GM21447 (cell line): ENCODE data around the gene APOE.
"Not testable (repeated sequence)": the region's sequence is repeated elsewhere in the genome, so short reads cannot be mapped to it uniquely, and the experiment has no call there.

Experiments used
- ATAC-seq: cut with Tn5 transposase; IDR thresholded peaks from one replicate; pipeline ENCODE4 v1.9.1; 2021; ENCODE audit not compliant: unreplicated experiment

APOE gene

DNA sequence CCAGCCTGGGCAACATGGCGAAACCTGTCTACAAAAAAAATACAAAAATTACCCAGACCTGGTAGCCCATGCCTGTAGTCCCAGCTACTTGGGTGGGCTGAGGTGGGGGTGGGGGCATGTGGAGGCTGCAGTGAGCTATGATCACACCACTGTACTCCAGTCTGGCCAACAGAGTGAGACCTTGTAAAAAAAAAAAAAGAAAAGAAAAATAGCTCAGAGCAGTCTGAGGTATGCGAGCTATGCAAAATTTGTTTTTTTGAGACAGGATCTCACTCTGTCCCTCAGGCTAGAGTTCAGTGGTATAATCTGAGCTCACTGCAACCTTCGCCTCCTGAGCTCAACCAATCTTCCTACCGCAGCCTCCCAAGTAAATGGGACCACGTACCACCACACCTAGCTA, 21.7 kb upstream of the APOE start:
- ATAC-seq, result no peak

DNA sequence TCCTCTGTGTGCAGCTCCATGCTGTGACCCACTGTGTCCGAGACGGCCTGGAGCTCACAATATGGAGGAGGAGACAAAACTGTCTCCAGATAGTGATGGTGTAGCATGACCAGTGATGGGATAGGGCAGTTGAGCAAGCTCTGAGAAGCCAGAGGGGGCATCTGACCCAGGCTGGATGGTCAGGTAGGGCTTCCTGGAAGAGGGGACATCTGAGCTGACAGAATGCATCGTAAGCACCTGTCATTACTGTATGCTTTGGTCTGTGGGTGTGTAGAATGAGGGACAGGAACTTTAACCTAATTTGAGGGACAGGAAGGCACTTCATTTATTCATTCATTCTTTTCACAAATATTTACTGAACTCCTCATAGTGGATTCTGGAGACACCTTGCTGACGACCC, 21.0 kb upstream of the APOE start:
- no peak for ATAC-seq

DNA sequence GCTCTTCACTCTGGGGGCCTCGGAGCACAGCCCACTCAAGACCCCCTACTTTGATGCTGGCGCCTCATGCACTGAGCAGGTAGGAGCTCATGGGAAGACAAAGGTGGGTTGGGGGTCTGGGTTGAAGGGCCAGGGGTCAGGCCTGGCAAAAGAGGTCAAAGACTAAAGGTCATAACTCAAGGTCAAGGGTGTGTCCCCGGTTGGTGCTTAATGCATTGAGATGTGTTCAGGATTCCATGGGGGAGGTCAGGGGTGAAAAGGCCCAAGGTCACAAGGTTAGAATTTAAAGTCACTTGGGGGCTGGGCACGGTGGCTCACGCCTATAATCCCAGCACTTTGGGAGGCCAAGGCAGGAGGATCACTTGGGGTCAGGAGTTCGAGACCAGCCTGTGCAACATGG, 19.5 kb upstream of the APOE start:
- no peak for ATAC-seq

DNA sequence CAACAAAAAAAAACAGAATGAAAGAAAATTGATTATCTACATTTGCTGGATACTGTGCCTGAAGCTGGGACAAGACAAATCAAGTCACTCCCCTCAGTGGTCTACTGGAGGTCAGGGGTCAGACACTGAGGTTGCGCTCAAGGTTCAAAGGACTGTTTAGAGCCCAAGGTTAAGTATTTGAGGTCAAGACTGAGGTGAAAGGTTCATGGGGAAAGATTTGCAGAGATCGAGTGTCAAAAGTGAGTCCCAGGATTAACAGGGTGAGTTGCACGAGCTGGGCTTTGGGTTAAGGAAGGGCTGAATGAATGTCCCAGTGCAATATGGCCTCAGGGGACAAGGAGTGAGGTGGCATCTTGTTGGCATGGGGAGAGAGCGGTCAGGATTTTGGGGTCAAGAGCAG, 17.9 kb upstream of the APOE start:
- ATAC-seq, result no peak

DNA sequence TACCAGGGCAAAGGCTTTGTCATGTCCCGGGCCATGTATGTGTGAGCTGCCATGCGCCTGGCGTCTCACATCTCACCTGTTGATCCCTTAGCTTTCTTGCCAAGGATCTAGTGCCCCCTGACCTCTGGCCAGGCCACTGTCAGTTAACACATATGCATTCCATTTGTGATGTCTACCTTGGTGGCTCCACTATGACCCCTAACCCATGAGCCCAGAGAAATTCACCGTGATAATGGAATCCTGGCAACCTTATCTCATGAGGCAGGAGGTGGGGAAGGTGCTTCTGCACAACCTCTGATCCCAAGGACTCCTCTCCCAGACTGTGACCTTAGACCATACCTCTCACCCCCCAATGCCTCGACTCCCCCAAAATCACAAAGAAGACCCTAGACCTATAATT, 17.3 kb upstream of the APOE start:
- not testable (repeated sequence) for ATAC-seq

DNA sequence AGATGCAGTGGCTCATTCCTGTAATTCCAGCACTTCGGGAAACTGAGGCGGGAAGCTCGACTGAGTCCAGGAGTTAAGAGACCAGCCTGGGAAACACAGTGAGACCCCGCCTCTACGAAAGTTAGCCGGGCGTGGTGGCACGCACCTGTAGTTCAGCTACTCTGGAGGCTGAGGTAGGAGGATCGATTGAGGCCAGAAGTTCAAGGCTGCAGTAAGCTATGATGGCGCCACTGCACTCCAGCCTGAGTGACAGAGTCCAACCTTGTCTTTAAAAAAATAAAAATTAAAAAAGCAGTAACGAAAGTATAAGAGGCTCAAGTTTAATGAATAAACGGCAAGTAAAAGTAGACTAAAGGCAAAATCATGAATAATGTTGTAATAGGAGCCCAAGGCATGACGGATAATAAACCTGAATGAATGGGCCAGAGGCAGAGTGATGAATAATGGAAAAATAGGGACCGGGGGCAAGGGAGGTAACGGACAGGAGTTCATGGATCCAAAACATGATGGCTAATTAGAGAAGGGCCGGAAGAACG, 15.7 kb upstream of the APOE start:
- ATAC-seq, result no peak

DNA sequence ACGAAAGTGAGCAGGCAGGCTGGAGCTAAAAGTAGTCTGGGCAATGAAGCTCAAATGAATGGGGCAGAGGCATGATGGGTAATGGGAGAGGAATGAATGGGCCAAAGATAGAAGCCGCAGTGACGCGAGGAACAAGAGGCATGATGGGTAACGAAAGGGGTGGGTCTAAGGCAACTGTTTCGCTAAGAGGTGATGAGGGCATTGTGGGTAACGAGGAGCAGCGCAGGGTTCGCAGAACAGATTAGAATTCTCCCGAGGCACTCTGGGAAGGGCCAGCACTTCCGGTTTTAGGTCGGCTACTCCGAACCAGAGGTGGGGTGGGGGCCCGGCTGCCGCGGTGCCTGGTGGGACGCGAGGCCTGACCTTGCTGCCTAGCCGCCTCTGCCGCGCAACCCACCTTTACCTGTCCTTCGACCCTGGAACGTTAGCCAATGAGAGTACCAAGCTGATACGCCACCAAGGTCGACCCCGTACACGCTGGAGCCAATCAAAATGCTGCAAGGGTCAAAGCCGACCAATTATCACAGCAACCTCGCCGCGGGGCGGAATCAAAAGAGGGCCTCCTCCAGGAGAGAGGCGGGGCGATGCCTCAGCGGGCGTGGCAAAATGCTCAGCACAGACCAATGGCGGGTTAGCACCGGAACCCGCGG, 15.1 kb upstream of the APOE start:
- ATAC-seq, result peak; percentile 78

DNA sequence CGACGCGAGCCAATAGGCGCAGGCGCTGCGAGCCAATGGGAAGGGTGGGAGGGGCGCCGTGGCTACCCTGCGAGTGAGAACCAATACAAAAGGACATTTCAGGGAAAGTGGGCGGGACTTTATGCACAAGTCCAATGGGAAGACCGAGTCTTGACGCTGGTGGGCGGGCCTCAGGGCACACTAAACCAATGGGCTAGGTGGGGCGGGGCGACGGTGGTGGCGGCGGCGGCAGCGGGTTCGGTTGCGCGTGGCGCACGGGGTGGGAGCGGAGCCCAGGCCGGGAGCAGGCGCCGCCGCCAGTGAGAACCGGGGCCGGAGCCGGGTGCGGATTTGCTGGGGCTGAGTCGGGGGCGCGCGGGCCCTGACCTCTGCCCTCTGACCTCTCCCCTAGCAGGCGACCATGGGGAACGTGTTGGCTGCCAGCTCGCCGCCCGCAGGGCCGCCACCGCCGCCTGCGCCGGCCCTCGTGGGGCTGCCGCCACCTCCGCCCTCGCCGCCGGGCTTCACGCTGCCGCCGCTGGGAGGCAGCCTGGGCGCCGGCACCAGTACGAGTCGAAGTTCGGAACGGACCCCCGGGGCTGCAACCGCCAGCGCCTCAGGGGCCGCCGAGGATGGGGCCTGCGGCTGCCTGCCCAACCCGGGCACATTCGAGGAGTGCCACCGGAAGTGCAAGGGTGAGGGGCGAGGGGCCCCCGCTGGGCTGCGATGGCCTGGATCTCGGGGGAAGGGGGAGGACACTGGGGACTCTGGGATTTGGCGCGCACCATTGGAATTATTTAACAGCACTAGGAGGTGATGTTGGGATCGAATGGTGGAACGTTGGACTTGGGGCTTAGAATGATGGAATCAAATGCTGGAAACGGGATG, 14.3 kb upstream of the APOE start, which contains the start of gene TOMM40:
Gene TOMM40, plus strand, starts transcription at position 239 of the 867 bp plus-strand sequence. Its CDS starts 162 bp downstream, at position 401.
- ATAC-seq, result peak; percentile 69

DNA sequence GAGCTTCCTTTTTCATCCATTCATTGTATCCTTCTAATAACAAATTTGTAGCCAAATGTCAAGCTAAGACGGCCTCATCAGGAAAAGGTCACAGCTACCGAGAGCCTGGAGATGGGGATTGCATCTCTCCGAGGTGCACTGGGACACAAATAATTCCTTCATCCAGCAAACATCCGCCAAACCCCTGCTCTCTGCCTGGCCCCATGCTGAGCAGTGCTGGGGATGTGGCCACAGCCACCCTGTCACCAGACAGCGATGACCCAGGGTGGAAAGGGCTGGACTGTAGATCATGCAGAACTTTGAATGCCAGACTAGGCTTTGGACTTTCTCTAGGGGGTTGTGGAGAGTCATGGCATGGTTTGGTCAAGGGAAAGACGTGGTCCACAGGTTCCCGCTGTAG, 12.7 kb upstream of the APOE start:
- ATAC-seq, result no peak

DNA sequence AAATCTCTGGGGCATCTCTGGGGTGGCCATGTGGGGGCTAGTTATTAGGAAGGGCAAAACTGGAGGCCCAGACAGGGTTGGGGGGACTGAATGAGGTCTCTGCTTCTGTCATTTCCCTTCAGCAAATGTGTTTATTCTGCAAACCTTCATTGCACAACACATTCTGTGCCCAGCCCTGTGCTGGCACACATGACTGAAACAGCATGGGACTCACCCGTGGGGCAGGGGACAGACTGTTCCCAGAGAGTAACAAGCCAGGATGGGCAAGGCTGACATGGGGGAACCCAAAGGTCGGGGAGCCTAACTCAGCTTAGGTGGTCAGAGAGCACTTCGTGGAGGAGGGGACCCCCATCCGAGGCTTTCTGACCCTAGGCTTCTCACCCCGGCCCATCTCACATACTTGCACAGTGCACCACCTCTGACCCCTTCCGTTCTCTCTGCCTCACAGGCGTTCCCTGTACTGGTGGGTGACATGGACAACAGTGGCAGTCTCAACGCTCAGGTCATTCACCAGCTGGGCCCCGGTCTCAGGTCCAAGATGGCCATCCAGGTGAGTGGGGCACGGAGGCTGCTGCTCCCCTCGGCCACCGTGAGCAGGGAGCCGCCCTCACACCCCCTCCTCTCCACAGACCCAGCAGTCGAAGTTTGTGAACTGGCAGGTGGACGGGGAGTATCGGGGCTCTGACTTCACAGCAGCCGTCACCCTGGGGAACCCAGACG, 12.1 kb upstream of the APOE start:
- ATAC-seq, result no peak

DNA sequence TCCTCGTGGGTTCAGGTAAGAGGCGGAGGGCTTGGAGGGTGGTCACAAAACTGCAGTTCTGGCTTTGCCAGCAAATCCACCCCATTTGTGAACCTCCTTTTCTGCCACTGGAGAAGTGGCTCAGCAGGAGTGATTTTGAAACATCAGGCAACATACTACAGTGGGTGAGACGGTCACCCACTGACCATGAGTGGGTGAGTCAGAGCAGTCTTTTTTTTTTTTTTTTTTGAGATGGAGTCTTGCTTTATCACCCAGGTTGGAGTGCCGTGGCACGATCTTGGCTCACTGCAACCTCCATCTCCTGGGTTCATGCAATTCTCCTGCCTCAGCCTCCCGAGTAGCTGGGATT, 11.6 kb upstream of the APOE start:
- ATAC-seq, result no peak

DNA sequence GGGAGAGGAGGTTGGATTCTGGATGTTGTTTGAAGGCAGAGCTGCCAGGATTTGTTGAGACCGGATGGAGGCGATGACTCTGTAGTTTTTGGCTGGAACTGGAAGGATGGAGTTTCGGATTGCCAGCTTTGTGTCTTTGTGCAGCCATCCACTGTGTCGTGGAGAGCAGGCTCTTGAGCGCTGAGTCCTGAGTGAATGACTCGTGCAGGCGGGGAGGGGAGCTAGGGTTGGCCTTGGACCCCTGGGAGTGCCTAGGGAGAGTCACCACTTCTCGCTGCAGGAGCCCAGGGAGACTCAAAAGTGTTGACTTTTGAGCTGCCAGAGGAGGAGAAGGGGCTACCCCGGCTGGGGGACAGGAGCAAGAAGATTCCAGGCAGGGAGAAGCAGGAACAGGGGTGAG, 10.7 kb upstream of the APOE start:
- ATAC-seq, result no peak

DNA sequence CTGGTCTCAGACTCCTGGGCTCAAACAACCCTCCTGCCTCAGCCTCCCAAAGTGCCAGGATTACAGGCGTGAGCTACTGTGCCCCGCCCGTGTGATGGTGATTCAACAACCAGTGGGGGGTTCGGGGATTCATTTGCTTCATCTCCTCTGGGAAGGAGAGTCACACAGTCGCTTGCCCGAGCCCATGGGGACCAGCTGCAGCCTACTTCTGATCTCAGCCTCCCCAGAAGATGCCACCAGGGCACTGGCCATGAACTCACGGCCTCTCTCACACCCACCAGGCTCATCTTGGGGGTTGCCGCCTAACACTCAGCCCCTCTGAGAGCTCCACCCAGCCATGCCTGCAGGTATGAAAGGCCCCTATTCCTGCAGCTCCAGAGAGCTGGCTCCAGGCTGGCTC, 7.8 kb upstream of the APOE start:
- ATAC-seq, result no peak

DNA sequence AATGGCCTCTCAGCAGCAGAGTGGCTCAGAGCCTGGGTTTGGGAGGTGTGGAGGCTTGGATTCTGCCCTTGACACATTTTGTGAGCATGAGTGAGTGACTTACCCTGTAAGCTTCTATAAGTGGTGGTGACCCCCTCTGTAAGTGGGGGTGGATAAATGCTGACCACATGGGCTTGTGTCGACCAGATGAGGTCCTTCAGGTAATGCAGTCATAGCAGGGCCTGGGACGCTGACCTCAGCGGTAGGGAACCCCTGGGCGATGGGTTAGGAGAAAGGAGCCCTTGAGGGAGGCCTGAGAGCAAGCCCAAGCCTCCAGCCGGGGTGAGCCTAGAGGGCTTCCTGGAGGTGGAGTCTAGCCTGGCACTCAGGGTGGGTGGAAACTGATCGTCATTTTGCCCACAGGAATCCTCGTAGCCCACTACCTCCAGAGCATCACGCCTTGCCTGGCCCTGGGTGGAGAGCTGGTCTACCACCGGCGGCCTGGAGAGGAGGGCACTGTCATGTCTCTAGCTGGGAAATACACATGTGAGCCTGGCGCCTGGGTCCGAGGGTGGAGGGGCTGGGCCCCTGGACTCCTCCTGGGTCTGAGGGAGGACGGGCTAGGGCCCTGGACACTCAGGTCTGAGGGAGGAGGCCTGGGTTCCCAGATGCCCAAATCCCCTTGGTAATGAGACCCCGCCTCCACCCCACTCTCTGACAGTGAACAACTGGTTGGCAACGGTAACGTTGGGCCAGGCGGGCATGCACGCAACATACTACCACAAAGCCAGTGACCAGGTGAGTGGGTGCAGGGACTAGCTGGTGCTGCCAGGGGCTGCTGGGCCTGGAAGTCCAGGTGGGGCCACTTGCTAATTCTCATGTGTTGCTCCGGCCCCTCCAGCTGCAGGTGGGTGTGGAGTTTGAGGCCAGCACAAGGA, 5.0 kb upstream of the APOE start:
- ATAC-seq, result no peak

DNA sequence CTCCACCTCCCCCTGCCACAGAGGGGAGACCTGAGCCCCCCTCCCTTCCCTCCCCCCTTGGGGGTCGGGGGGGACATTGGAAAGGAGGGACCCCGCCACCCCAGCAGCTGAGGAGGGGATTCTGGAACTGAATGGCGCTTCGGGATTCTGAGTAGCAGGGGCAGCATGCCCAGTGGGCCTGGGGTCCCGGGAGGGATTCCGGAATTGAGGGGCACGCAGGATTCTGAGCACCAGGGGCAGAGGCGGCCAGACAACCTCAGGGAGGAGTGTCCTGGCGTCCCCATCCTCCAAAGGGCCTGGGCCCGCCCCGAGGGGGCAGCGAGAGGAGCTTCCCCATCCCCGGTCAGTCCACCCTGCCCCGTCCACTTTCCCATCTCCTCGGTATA, 2.4 kb upstream of the APOE start:
- no peak for ATAC-seq

DNA sequence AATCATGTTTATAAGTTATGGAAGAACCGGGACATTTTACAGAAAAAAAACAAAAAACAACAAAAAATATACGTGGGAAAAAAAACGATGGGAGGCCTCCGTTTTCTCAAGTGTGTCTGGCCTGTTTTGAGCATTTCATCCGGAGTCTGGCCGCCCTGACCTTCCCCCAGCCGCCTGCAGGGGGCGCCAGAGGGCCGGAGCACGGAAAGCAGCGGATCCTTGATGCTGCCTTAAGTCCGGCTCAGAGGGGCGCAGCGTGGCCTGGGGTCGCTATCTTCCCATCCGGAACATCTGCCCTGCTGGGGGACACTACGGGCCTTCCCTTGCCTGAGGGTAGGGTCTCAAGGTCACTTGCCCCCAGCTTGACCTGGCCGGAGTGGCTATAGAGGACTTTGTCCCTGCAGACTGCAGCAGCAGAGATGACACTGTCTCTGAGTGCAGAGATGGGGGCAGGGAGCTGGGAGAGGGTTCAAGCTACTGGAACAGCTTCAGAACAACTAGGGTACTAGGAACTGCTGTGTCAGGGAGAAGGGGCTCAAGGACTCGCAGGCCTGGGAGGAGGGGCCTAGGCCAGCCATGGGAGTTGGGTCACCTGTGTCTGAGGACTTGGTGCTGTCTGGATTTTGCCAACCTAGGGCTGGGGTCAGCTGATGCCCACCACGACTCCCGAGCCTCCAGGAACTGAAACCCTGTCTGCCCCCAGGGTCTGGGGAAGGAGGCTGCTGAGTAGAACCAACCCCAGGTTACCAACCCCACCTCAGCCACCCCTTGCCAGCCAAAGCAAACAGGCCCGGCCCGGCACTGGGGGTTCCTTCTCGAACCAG, 1.8 kb upstream of the APOE start:
- no peak for ATAC-seq

DNA sequence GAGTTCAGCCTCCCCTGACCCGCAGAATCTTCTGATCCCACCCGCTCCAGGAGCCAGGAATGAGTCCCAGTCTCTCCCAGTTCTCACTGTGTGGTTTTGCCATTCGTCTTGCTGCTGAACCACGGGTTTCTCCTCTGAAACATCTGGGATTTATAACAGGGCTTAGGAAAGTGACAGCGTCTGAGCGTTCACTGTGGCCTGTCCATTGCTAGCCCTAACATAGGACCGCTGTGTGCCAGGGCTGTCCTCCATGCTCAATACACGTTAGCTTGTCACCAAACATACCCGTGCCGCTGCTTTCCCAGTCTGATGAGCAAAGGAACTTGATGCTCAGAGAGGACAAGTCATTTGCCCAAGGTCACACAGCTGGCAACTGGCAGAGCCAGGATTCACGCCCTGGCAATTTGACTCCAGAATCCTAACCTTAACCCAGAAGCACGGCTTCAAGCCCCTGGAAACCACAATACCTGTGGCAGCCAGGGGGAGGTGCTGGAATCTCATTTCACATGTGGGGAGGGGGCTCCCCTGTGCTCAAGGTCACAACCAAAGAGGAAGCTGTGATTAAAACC, 1.1 kb upstream of the APOE start:
- no peak for ATAC-seq

DNA sequence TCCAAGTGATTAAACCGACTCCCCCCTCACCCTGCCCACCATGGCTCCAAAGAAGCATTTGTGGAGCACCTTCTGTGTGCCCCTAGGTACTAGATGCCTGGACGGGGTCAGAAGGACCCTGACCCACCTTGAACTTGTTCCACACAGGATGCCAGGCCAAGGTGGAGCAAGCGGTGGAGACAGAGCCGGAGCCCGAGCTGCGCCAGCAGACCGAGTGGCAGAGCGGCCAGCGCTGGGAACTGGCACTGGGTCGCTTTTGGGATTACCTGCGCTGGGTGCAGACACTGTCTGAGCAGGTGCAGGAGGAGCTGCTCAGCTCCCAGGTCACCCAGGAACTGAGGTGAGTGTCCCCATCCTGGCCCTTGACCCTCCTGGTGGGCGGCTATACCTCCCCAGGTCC, 2.0 kb downstream of the APOE start:
- ATAC-seq, result no peak

DNA sequence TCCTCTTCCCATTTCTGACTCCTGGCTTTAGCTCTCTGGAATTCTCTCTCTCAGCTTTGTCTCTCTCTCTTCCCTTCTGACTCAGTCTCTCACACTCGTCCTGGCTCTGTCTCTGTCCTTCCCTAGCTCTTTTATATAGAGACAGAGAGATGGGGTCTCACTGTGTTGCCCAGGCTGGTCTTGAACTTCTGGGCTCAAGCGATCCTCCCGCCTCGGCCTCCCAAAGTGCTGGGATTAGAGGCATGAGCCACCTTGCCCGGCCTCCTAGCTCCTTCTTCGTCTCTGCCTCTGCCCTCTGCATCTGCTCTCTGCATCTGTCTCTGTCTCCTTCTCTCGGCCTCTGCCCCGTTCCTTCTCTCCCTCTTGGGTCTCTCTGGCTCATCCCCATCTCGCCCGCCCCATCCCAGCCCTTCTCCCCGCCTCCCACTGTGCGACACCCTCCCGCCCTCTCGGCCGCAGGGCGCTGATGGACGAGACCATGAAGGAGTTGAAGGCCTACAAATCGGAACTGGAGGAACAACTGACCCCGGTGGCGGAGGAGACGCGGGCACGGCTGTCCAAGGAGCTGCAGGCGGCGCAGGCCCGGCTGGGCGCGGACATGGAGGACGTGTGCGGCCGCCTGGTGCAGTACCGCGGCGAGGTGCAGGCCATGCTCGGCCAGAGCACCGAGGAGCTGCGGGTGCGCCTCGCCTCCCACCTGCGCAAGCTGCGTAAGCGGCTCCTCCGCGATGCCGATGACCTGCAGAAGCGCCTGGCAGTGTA, 2.7 kb downstream of the APOE start:
- ATAC-seq, result no peak
